Measurements from ENCODE around the gene ZNF423.

DNA sequence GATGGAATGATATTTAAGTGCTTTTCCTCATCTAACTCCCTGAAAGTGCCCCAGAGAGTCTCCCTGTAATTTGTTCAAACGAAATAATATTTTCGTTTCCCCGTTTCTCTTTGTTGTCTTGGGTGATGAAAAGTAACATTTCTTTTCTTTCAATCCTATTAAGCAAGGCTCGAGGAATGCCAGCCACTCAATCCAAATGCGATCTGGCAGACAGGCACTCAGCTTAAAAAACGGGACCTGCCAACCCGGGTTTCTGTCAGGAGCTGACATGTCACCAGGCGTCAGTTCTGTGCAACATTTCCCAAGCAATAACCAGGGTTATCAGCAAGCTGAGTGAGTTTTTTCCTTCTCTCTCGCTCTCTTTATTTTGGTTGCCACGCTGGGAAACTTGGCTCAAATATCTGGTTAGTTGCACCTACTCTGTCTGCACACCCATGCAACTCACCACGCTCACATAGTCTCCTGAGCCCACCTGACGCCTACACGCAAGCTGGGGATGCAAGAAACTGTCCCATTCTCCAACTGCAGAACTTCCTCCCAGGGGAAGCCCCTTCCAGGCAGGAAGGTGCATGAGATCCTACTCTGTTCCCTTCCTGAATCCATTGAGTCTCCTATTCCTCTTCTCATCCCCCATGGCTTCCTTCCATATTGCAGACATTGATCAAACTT, 274.1 kb downstream of the ZNF423 start:
- TF ChIP-seq POLR2A (IDR thresholded peaks at IDR 0.05; ENCODE audit: low read depth, low read length) (no peak), POLR2AphosphoS5 (IDR thresholded peaks at IDR 0.05; ENCODE audit: low read depth, low read length) (no peak)

All from GM12891 (cell line).